Effector memory CD4-positive, alpha-beta T cell (primary cell): ENCODE results near the gene PLEKHN1.
"Not testable (repeated sequence)": the region's sequence is repeated elsewhere in the genome, so short reads cannot be mapped to it uniquely, and the experiment has no call there.

Experiments used
- DNase-seq, 3 donors: peaks; one replicate each; pipeline ENCODE4 v3.0.0-alpha.2; 2020
- H3K27ac ChIP-seq: 2 replicates; pipeline ENCODE4 v1.7.0; 2013; ENCODE audit warnings: mild to moderate bottlenecking, low read length, moderate library complexity; ENCODE audit not compliant: insufficient read depth, poor library complexity, severe bottlenecking
- H3K27me3 ChIP-seq: replicated peaks from 2 replicates; pipeline ENCODE4 v1.7.0; 2013; ENCODE audit warnings: mild to moderate bottlenecking, low read length; ENCODE audit not compliant: insufficient read depth, control insufficient read depth, poor library complexity, severe bottlenecking
- H3K36me3 ChIP-seq: 2 replicates; pipeline ENCODE4 v1.7.0; 2013; ENCODE audit warnings: mild to moderate bottlenecking, low read length, moderate library complexity; ENCODE audit not compliant: control insufficient read depth, insufficient read depth
- H3K4me1 ChIP-seq: 2 replicates; pipeline ENCODE4 v1.7.0; 2013; ENCODE audit warnings: low read length, mild to moderate bottlenecking; ENCODE audit not compliant: control insufficient read depth, insufficient read depth, poor library complexity, severe bottlenecking
- H3K4me3 ChIP-seq: 2 replicates; pipeline ENCODE4 v1.7.0; 2013; ENCODE audit warnings: low read length, low read depth, mild to moderate bottlenecking; ENCODE audit not compliant: insufficient read depth, poor library complexity, severe bottlenecking
- H3K9me3 ChIP-seq: 2 replicates; pipeline ENCODE4 v1.7.0; 2013; ENCODE audit warnings: mild to moderate bottlenecking, low read length, moderate library complexity; ENCODE audit not compliant: control insufficient read depth

Gene PLEKHN1

GRCh38 chr1:943545-944340 lies 22.5 kb upstream of the PLEKHN1 start:
- Histone ChIP-seq H3K27ac (no peak overlapping the region), H3K4me3 (no peak overlapping the region), H3K4me1 (peaks cover 28% of the 10 kb centered on the region), H3K27me3 (peaks cover 41% of the 10 kb centered on the region), H3K9me3 (no peaks in the 10 kb centered on the region), H3K36me3 (peaks cover 30% of the 10 kb centered on the region)
- DNase-seq = no peak

- Histone ChIP-seq H3K27me3 (peaks cover 33% of the 10 kb centered on the region), H3K4me1 (peaks cover 28% of the 10 kb centered on the region), H3K4me3 (no peak overlapping the region), H3K36me3 (peaks cover 39% of the 10 kb centered on the region), H3K27ac (no peak overlapping the region), H3K9me3 (no peaks in the 10 kb centered on the region)
- DNase-seq = no peak
Measured at GRCh38 chr1:944341-945325, 21.6 kb upstream of the PLEKHN1 start.

- Histone ChIP-seq H3K27ac (no peak overlapping the region), H3K4me3 (no peak overlapping the region), H3K9me3 (no peaks in the 10 kb centered on the region), H3K36me3 (peaks cover 52% of the 10 kb centered on the region), H3K4me1 (peaks cover 20% of the 10 kb centered on the region), H3K27me3 (peaks cover 21% of the 10 kb centered on the region)
- DNase-seq = no peak
Measured at GRCh38 chr1:945688-946556, 20.4 kb upstream of the PLEKHN1 start.

GRCh38 chr1:946811-947210 lies 19.5 kb upstream of the PLEKHN1 start:
- peaks cover 11% of the 10 kb centered on the region for H3K4me1 ChIP-seq
- H3K9me3 ChIP-seq, H3K4me3 ChIP-seq, DNase-seq, H3K27ac ChIP-seq: not testable (repeated sequence)
- H3K27me3 ChIP-seq = peaks cover 12% of the 10 kb centered on the region
- peaks cover 61% of the 10 kb centered on the region for H3K36me3 ChIP-seq

GRCh38 chr1:947958-948357 lies 18.3 kb upstream of the PLEKHN1 start:
- no peak for DNase-seq
- peaks cover 2% of the 10 kb centered on the region for H3K27me3 ChIP-seq
- H3K27ac ChIP-seq = no peak overlapping the region
- H3K4me1 ChIP-seq = no peaks in the 10 kb centered on the region
- H3K9me3 ChIP-seq = no peaks in the 10 kb centered on the region
- peaks cover 72% of the 10 kb centered on the region for H3K36me3 ChIP-seq
- no peak overlapping the region for H3K4me3 ChIP-seq

- H3K27me3 ChIP-seq = no peaks in the 10 kb centered on the region
- no peaks in the 10 kb centered on the region for H3K4me1 ChIP-seq
- H3K36me3 ChIP-seq = peaks cover 93% of the 10 kb centered on the region
- H3K4me3 ChIP-seq = no peak overlapping the region
- H3K27ac ChIP-seq = no peak overlapping the region
- DNase-seq = no peak
- H3K9me3 ChIP-seq = no peaks in the 10 kb centered on the region
Measured at GRCh38 chr1:950268-950667, 16.0 kb upstream of the PLEKHN1 start.

- no peak overlapping the region for H3K27ac ChIP-seq
- no peak overlapping the region for H3K4me3 ChIP-seq
- H3K27me3 ChIP-seq = no peaks in the 10 kb centered on the region
- H3K4me1 ChIP-seq = no peaks in the 10 kb centered on the region
- no peaks in the 10 kb centered on the region for H3K9me3 ChIP-seq
- H3K36me3 ChIP-seq = peaks cover 93% of the 10 kb centered on the region
- no peak for DNase-seq
Measured at GRCh38 chr1:950881-951280, 15.4 kb upstream of the PLEKHN1 start.

- Histone ChIP-seq H3K27me3 (no peaks in the 10 kb centered on the region), H3K36me3 (peaks cover 94% of the 10 kb centered on the region), H3K4me3 (no peak overlapping the region), H3K4me1 (no peaks in the 10 kb centered on the region), H3K27ac (no peak overlapping the region), H3K9me3 (no peaks in the 10 kb centered on the region)
- no peak for DNase-seq
Measured at GRCh38 chr1:951364-951763, 14.9 kb upstream of the PLEKHN1 start.

GRCh38 chr1:952201-952600 lies 14.1 kb upstream of the PLEKHN1 start:
- Histone ChIP-seq H3K4me1 (peaks cover 1% of the 10 kb centered on the region), H3K36me3 (peaks cover 97% of the 10 kb centered on the region), H3K4me3 (no peak overlapping the region), H3K9me3 (no peaks in the 10 kb centered on the region), H3K27me3 (no peaks in the 10 kb centered on the region), H3K27ac (no peak overlapping the region)
- DNase-seq = no peak
